Endometrium (tissue), 2 donors: ENCODE measurements around the gene TOGARAM1.
"Not testable (repeated sequence)": the region's sequence is repeated elsewhere in the genome, so short reads cannot be mapped to it uniquely, and the experiment has no call there.

Source experiments
- FAIRE-seq: peaks from 2 replicates; lab custom pipeline; 2012; peaks lifted over from hg19 to GRCh38; lab: Jason Lieb, UNC
- donor health status: control.
- donor health status: control.

Gene TOGARAM1

GRCh38 chr14:45038865-45039264 is 76.9 kb downstream of the TOGARAM1 start:
- no peak for FAIRE-seq

DNA sequence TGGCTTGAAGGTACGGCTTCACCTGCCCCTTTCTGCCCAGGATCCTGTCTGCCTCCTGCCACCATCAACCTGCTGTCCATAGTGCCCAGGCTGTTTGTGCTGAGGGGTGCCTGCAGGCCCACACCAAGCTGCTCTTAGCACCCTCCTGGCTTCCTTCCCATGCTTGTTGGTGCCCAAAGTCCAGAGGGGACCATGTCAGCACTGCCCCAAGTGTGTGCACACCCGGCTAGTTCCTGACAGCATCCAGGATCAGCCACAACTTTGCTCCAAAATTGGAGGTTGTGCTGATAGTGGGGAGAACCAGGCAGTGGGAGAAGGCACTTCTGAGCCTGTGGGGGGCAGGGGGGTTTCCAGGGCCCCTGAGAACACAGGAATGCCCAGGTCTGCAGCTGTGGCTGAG is 77.4 kb downstream of the TOGARAM1 start:
- FAIRE-seq = no peak

- no peak for FAIRE-seq
These were observed 79.7 kb downstream of the TOGARAM1 start for GRCh38 chr14:45041641-45042040.

DNA sequence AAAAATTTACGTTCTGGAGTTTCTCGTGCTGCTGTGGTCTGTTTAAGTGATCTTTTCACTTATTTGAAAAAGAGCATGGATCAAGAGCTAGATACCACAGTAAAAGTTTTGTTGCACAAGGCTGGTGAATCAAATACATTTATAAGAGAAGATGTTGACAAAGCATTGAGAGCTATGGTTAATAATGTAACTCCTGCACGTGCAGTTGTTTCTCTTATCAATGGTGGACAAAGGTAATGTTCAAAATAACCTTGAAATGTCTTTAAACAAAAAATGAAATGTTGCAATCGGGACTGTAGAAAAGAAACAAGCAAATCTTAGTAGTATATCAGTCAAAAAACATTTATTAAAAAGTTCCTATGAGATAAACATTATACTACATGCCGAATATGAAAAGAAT is 82.6 kb downstream of the TOGARAM1 start:
- FAIRE-seq = no peak

GRCh38 chr14:45048385-45048784 is 86.4 kb downstream of the TOGARAM1 start:
- no peak for FAIRE-seq

DNA sequence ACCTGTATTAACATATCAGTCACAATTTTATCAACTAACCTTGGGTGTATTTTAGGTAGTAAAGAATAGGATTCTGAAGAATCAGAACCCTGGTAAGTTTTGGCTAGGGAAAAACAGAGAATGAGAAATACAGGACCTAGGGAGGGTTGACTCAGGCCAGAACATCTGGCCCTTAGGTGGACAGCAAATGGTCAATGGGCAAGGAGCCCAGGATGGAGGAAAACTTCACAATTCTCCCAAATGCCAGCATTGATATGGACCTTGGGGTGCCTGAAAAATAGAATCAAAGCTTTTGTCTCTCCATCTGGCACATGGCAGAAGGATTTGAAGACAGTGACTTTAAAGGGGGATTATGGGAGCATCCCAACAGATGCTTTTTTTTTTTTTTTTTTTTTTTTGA is 89.2 kb downstream of the TOGARAM1 start:
- FAIRE-seq = no peak

DNA sequence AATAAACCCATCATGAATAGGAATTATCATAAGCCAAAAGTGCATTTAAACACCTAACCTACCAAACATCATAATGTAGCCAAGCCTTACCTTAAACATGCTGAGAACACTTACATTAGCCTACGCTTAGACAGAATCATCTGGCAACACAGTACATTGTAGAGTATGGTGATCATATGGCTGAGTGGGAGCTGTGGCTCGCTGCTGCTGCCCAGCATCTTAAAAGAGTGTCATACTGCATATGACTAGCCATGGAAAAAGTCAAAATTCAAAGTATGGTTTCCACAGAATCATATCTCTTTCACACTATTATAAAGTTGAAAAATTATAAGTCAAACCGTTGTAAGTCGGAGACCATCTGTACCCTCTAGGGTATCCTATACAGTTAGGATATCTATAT is 89.9 kb downstream of the TOGARAM1 start:
- FAIRE-seq = no peak

- no peak for FAIRE-seq
These were observed 95.4 kb downstream of the TOGARAM1 start for GRCh38 chr14:45057349-45057748.

DNA sequence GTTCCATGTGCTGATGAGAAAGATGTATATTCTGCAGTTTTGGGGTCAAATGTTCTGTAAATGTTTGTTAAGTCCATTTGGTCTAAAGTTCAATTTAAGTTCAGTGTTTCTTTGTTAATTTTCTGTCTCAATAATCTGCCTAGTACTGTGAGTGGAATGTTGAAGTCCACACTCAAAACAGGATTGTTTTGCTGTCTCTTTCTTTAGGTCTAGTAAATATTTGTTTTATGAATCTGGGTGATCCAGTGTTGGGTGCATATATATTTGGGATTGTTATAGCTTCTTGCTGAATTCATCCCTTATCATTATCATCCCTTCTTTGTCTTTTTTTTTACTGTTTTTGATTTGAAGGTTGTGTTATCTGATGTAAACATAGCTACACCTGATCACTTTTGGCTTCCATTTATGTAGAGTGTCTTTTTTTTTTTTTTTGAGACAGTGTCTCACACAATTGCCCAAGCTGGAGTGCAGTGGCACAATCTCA is 95.9 kb downstream of the TOGARAM1 start:
- FAIRE-seq = no peak

GRCh38 chr14:45060551-45060950 is 98.6 kb downstream of the TOGARAM1 start:
- FAIRE-seq = no peak

GRCh38 chr14:45065540-45065939 is 103.5 kb downstream of the TOGARAM1 start:
- no peak for FAIRE-seq

- FAIRE-seq = no peak
These were observed 104.0 kb downstream of the TOGARAM1 start for GRCh38 chr14:45065956-45066355.

GRCh38 chr14:45066667-45067066 is 104.7 kb downstream of the TOGARAM1 start:
- no peak for FAIRE-seq

DNA sequence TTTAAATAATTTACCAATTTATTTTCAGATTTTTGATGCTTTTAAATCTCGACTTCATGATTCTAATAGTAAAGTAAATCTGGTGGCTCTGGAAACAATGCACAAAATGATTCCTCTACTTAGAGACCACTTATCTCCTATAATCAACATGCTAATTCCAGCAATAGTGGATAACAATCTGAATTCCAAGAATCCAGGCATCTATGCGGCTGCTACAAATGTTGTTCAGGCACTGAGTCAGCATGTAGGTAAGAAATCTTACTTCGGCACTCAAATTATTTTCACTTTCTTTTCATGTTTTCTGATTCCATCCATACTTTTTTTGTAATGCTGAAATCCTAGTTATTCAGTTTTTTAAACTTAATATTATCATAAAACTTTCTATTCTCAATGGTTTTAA is 106.4 kb downstream of the TOGARAM1 start:
- peak; percentile 4 for FAIRE-seq

DNA sequence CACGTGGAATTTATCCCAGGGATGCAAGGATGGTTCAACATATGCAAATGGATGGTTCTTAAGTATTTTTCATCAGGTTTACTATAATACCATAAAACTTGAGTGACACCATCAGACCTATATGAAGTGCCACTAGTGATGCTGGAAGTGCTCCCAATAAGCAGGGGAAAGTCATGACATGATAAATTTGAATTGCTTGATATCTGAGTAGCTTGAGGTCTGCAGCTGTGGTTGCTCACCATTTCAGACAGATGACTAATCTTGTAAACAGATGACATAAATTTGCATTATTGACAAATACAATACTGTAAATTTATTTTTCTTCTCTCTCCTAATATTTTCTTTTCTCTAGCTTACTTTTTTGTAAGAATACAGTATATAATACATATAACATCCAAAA is 108.2 kb downstream of the TOGARAM1 start:
- no peak for FAIRE-seq

- FAIRE-seq = no peak
These were observed 110.1 kb downstream of the TOGARAM1 start for GRCh38 chr14:45072126-45072525.

DNA sequence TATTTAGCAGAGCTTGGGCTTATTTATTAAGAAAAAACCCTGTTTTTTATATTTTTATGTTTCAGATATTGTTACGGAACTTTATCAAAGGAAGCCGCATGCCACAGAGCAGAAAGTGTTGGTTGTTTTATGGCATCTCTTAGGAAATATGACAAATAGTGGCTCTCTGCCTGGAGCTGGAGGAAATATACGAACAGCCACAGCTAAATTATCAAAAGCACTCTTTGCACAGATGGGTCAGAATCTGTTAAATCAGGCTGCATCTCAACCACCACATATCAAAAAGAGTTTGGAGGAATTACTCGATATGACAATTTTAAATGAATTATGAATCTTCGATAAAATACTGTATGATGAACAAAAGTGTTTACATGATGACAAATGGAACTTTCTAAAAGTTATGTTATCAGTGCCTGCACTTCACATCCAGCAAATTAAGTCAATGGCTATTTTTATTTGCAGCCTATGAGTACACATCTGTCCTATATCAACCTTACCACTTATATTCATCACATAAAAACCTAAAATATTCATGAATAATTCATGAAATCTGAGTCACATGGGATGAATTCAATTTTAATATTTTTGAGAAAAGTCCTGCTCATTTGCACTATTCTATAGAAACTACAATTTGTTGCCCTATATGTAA is 111.4 kb downstream of the TOGARAM1 start:
- FAIRE-seq = no peak

DNA sequence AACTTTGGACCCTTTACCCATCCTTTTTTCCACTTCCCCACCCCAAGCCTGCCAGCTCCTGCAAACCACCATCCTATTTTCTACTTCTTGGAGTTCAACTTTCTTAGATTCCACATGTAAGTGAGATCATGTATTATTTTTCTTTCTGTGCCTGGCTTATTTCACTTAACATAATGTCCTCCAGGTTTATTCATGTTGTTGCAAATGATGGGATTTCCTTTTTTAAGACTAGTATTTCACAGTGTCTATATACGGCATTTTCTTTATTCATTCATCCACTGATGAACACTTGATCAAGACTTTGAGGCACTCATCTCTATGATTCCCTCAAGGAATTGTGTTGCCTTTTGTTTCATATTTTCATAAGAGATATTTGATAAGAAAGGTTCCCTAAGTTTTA is 116.3 kb downstream of the TOGARAM1 start:
- no peak for FAIRE-seq

DNA sequence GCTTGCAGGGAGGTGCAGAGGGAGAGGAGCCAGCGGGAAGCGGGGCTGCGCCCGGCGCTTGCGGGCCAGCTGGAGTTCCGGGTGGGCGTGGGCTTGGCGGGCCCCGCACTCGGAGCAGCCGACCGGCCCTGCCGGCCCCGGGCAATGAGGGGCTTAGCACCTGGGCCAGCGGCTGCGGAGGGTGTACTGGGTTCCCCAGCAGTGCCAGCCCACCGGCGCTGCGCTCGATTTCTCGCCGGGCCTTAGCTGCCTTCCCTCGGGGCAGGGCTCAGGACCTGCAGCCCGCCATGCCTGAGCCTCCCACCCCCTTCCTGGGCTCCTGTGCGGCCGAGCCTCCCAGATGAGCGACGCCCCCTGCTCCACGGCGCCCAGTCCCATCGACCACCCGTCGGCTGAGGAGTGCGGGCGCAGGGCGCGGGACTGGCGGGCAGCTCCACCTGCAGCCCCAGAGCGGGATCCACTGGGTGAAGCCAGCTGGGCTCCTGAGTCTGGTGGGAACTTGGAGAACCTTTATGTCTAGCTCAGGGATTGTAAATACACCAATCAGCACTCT is 118.5 kb downstream of the TOGARAM1 start:
- FAIRE-seq = not testable (repeated sequence)

DNA sequence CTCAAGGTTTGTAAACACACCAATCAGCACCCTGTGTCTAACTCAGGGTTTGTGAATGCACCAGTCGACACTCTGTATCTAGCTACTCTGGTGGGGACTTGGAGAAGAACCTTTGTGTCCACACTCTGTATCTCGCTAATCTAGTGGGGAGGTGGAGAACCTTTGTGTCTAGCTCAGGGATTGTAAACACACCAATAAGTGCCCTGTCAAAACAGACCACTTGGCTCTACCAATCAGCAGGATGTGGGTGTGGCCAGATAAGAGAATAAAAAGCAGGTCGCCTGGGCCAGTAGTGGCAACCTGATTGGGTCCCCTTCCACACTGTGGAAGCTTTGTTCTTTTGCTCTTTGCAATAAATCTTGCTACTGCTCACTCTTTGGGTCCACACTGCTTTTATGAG is 119.1 kb downstream of the TOGARAM1 start:
- FAIRE-seq = not testable (repeated sequence)

- no peak for FAIRE-seq
These were observed 120.4 kb downstream of the TOGARAM1 start for GRCh38 chr14:45082420-45082819.

DNA sequence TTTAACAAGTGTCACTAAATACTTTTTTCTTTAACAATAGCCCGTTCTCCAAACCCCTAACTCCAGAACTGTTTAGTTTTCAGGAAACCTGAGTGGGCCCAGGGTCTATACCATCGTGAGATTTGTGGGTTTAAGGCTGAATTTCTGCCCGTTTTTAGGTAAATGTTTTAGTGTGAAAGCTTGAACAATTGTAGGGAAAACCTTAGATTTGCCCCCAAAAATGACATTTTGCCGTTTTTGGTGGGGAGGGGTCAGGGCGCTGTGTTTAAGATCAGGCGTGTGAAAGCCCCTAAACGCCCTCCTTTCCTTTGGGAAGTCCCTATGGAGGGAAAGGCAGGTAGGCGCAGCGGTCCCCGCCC is 121.6 kb downstream of the TOGARAM1 start:
- FAIRE-seq = no peak

DNA sequence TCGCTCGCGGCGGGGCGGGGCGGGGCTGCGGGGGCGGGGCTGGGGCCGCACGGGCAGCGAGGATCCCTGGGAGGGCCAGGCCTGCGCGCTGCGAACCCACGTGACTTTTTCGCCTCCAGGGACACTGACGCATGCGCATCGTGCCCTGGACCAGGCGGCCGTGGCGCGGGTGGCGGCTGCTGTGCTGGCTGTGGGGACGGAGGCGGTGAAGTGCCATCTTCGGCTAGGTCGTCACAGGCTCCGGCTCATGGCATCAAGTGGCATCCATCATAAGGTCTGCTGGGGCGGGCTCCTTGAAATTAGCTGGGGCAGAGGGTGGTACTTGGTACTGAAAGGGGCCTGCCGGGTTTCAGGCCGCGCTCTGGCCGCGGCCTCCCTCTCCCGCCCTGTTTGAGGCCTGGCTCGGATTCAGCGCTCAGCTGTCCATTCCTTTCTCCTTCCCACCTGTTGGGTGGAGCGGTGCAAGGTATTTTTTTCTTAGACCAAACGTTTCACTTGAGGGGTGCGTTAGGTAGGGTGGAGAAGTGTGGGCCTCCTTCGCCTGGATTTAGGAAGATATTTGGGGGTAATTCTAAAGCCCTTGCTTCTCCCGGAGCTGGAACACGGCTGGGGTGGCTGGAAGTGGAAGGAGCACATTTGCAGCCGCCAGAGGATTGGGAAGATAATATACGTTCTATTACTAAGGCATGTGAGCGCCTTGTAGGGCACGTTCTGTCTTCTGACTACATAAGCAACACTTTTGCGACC is 122.2 kb downstream of the TOGARAM1 start, which contains the start of gene PRPF39:
Gene PRPF39 (plus strand): TSS at position 141 of the 747 bp plus-strand sequence. CDS start 11,124 bp downstream, outside the sequence.
- FAIRE-seq = no peak
